ENCODE measurements around the gene MBD3L4.

DNA sequence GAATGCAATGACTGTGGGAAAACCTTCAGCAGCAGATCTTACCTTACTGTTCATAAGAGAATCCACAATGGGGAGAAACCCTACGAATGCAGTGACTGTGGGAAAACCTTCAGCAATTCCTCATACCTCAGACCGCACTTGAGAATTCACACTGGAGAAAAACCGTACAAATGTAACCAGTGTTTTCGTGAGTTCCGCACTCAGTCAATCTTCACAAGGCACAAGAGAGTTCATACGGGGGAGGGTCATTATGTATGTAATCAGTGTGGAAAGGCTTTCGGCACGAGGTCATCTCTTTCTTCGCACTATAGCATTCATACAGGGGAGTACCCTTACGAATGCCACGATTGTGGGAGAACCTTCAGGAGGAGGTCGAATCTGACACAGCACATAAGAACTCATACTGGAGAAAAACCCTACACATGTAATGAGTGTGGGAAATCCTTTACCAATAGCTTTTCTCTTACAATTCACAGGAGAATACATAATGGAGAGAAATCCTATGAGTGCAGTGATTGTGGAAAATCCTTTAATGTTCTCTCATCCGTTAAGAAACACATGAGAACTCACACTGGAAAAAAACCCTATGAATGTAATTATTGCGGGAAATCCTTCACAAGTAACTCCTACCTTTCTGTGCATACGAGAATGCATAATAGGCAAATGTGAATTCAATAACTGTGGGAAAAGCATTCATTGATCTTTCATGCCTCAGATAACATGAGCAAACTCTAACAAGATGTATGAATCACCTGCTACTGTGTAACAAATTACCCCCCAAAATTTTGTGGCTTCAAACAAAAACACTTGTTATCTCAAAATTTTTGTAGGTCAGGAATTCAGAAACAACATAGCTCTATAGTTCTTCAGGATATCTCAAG is 43.3 kb upstream of the MBD3L4 start:
- TF ChIP-seq, protein P1, sequence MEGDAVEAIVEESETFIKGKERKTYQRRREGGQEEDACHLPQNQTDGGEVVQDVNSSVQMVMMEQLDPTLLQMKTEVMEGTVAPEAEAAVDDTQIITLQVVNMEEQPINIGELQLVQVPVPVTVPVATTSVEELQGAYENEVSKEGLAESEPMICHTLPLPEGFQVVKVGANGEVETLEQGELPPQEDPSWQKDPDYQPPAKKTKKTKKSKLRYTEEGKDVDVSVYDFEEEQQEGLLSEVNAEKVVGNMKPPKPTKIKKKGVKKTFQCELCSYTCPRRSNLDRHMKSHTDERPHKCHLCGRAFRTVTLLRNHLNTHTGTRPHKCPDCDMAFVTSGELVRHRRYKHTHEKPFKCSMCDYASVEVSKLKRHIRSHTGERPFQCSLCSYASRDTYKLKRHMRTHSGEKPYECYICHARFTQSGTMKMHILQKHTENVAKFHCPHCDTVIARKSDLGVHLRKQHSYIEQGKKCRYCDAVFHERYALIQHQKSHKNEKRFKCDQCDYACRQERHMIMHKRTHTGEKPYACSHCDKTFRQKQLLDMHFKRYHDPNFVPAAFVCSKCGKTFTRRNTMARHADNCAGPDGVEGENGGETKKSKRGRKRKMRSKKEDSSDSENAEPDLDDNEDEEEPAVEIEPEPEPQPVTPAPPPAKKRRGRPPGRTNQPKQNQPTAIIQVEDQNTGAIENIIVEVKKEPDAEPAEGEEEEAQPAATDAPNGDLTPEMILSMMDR (IDR thresholded peaks at IDR 0.05; ENCODE audit: low read length), result no peak
- no peak for TF ChIP-seq EZH2 (optimal IDR thresholded peaks at IDR 0.05; ENCODE audit: low read depth, low read length)
- no peak for TF ChIP-seq EZH2phosphoT487 (IDR thresholded peaks at IDR 0.05; ENCODE audit: low read length)

All from MM.1S (cell line).